Cardiac fibroblast (primary cell): ENCODE results near the gene ADAMTS4.

Experiments used
- DNase-seq, 2 donors: peaks; one replicate each; pipeline versions ENCODE4 v3.0.0 to v3.0.0-alpha.2; 2010; ENCODE audit warnings: low read depth in 2 of 2
- H3K4me3 ChIP-seq, 2 donors: replicated peaks in 1 of 2; 1 replicate in 1 of 2; 2 replicates in 1 of 2; pipeline ENCODE4 v1.5.1; 2011; ENCODE audit warnings: low read depth in 2 of 2, low read length in 2 of 2, mild to moderate bottlenecking in 2 of 2, moderate library complexity in 1 of 2
- CTCF ChIP-seq: IDR thresholded peaks from one replicate; pipeline ENCODE4 v1.5.1; 2011; ENCODE audit warnings: low read depth, mild to moderate bottlenecking, low read length, inconsistent platforms

Gene ADAMTS4

GRCh38 chr1:161195171-161195570 lies 3.7 kb downstream of the ADAMTS4 start:
- TF ChIP-seq CTCF: no peak
- H3K4me3 ChIP-seq: peak overlapping the region in 1 of 2 donors; percentile 81
- no peak for DNase-seq

- peak; percentile 22 for TF ChIP-seq CTCF
- DNase-seq: peak in 1 of 2 donors; percentile 43
- H3K4me3 ChIP-seq: no peak overlapping the region
Observed at GRCh38 chr1:161193561-161194235, 5.2 kb downstream of the ADAMTS4 start.

DNA sequence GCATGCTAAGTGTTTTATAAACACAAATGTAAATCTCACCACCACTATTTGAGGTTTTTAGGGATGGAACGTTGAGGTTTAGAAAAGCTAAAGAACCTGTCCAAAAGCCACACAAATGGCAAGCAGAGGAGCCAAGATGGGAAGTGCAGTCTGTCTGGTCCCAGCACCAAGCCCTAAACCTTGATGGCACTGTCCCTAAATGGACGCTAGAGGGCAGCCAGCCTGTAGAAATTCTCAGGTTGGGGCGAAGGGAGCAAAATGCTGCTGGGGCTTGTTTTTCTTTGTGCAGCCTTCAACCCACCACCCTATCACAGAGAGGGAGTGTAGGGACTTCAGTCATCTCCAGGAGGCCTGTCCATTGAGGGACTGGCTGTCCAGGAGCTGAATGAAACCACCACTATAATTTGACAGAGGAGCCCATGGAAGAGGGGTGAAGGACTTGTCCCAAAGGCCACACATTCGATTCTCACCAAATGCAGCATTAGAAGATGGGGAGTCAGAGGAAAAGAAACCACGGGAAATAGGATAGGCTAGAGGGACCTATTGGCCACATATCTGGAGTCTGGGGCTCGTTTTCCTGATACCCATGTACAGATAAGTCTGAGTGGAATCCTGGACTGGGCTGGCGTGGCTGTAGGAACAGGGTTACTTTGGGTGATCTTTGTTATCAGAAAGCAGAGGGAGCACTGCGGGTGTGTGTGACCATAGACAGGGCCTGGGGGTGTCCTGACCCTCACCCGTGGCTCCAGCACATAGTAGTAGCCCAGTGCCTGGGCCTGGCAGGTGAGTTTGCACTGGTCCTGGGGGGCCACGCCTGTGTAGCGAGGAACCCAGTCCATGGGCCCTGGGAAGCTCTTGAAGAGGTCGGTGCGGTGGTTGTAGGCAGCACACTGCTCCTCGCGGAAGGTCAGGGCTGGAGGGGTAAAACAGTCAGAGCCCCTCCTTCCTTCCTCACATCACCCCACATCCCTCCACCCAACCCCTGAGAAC lies 6.1 kb downstream of the ADAMTS4 start:
- DNase-seq: peak; percentile 84 to 85
- peak; percentile 87 for TF ChIP-seq CTCF
- no peak overlapping the region for H3K4me3 ChIP-seq

- no peak for TF ChIP-seq CTCF
- DNase-seq: no peak
- H3K4me3 ChIP-seq: no peak overlapping the region
Observed at GRCh38 chr1:161191971-161192370, 6.9 kb downstream of the ADAMTS4 start.

GRCh38 chr1:161190962-161191521 lies 7.8 kb downstream of the ADAMTS4 start:
- H3K4me3 ChIP-seq: no peak overlapping the region
- DNase-seq: peak in 1 of 2 donors; percentile 10
- TF ChIP-seq CTCF: no peak

- peak in 1 of 2 donors; percentile 80 for DNase-seq
- no peak for TF ChIP-seq CTCF
- H3K4me3 ChIP-seq: no peak overlapping the region
Observed at GRCh38 chr1:161189036-161189435, 9.8 kb downstream of the ADAMTS4 start.
